Adipocyte (in vitro differentiated cells): ENCODE measurements around the gene KIFAP3.
"Not testable (repeated sequence)": the region's sequence is repeated elsewhere in the genome, so short reads cannot be mapped to it uniquely, and the experiment has no call there.

Experiments used
- DNase-seq: peaks from one replicate; pipeline ENCODE4 v3.0.0-alpha.2; 2015; ENCODE audit warnings: low read depth
- H3K27me3 ChIP-seq: replicated peaks from 2 replicates; pipeline ENCODE4 v1.7.0; 2013; ENCODE audit warnings: mild to moderate bottlenecking, low read length, moderate library complexity; ENCODE audit not compliant: control insufficient read depth, insufficient read depth
- H3K36me3 ChIP-seq: 2 replicates; pipeline ENCODE4 v1.7.0; 2013; ENCODE audit warnings: low read length, mild to moderate bottlenecking, moderate library complexity; ENCODE audit not compliant: control insufficient read depth, insufficient read depth, severe bottlenecking
- H3K4me1 ChIP-seq: 2 replicates; pipeline ENCODE4 v1.7.0; 2013; ENCODE audit warnings: mild to moderate bottlenecking, low read length, moderate library complexity; ENCODE audit not compliant: control insufficient read depth, insufficient read depth
- H3K4me3 ChIP-seq: 2 replicates; pipeline ENCODE4 v1.7.0; 2013; ENCODE audit warnings: mild to moderate bottlenecking, low read length, moderate library complexity
- H3K9ac ChIP-seq: 2 replicates; pipeline ENCODE4 v1.7.0; 2013; ENCODE audit warnings: mild to moderate bottlenecking, low read length, moderate library complexity
- H3K9me3 ChIP-seq: 2 replicates; pipeline ENCODE4 v1.7.0; 2013; ENCODE audit warnings: mild to moderate bottlenecking, low read length, moderate library complexity; ENCODE audit not compliant: control insufficient read depth

The KIFAP3 gene

DNA sequence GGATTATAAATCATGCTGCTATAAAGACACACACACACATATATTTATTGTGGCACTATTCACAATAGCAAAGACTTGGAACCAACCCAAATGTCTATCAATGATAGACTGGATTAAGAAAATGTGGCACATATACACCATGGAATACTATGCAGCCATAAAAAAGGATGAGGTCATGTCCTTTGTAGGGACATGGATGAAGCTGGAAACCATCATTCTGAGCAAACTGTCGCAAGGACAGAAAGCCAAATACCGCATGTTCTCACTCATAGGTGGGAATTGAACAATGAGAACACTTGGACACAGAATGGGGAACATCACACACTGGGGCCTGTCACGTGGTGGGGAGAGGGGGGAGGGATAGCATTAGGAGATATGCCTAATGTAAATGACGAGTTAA lies 12.8 kb downstream of the KIFAP3 start:
- H3K4me3 ChIP-seq, H3K4me1 ChIP-seq, H3K9ac ChIP-seq, DNase-seq, H3K36me3 ChIP-seq, H3K9me3 ChIP-seq, H3K27me3 ChIP-seq: not testable (repeated sequence)

DNA sequence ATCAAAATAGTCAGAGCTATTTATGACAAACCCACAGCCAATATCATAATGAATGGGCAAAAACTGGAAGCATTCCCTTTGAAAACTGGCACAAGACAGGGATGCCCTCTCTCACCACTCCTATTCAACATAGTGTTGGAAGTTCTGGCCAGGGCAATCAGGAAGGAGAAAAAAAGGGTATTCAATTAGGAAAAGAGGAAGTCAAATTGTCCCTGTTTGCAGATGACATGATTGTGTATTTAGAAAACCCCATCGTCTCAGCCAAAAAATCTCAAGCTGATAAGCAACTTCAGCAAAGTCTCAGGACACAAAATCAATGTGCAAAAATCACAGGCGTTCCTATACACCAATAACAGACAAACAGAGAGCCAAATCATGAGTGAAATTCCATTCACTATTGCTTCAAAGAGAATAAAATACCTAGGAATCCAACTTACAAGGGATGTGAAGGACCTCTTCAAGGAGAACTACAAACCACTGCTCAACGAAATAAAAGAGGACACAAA lies 14.4 kb downstream of the KIFAP3 start:
- not testable (repeated sequence) for H3K27me3 ChIP-seq, DNase-seq, H3K36me3 ChIP-seq, H3K4me3 ChIP-seq, H3K9ac ChIP-seq, H3K4me1 ChIP-seq, H3K9me3 ChIP-seq

DNA sequence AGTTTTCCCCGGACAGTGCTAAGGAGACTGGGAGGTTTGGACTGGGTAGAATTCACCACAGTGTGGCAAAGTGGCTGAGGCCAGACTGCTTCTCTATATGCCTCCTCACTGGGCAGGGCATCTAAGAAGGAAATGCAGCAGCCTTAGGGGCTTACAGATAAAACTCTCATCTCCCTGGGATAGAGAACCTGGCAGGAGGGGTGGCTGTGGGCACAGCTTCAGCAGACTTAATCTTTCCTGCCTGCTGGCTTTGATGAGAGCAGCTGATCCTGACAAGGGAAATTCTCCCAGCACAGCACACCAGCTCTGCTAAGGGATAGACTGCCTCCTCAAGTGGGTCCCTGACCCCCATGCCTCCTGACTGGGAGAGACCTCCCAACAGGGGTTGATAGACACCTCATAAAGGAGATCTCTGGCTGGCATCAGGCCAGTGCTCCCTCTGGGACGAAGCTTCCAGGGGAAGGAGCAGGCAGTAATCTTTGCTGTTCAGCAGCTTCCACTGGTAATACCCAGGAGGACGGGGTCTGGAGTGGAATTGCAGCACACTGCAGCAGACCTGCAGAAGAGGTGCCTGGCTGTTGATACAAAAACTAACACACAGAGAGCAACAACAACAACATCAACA lies 25.2 kb downstream of the KIFAP3 start:
- Histone ChIP-seq H3K9me3 (peaks cover 4% of the 10 kb centered on the region), H3K4me3 (no peak overlapping the region), H3K36me3 (no peaks in the 10 kb centered on the region), H3K9ac (no peak overlapping the region), H3K27me3 (no peaks in the 10 kb centered on the region), H3K4me1 (no peaks in the 10 kb centered on the region)
- DNase-seq: no peak

DNA sequence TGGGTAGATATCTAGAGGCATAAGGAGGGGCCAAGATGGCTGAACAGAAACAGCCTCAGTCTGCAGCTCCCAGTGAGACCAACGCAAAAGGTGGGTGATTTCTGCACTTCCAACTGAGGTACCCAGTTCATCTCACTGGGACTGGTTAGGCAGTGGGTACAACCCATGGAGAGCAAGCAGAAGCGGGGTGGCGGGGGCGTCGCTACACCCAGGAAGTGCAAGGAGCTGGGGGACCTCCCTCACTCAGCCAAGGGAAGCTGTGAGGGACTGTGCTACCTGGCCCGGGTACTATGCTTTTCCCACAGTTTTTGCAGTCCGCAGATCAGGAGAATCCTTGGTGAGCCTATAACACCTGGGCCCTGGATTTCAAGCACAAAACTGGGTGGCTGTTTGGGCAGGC lies 26.0 kb downstream of the KIFAP3 start:
- no peaks in the 10 kb centered on the region for H3K27me3 ChIP-seq
- H3K9me3 ChIP-seq: peaks cover 4% of the 10 kb centered on the region
- H3K36me3 ChIP-seq: no peaks in the 10 kb centered on the region
- no peak for DNase-seq
- no peak overlapping the region for H3K9ac ChIP-seq
- no peaks in the 10 kb centered on the region for H3K4me1 ChIP-seq
- no peak overlapping the region for H3K4me3 ChIP-seq

DNA sequence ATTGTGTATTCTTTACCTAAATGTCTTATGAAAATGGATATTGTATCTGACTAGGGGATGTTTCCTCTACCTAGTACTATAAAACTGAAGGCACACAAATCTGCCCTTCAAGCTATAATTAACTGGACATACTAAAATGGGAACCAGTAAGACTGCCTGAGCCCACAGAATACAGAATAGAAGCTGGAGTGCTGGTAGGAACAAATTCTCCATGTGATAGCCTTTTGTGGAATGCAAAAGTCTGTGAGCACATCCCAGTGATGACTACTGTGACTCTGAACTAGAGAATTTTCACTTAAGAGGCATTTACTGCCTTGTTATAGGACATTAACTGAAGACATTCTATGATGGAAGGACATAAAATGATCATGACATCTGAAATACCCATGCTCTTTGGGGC lies 30.3 kb downstream of the KIFAP3 start:
- Histone ChIP-seq H3K4me3 (no peak overlapping the region), H3K9ac (no peak overlapping the region), H3K9me3 (no peaks in the 10 kb centered on the region), H3K27me3 (no peaks in the 10 kb centered on the region), H3K4me1 (no peaks in the 10 kb centered on the region), H3K36me3 (no peaks in the 10 kb centered on the region)
- DNase-seq: no peak

DNA sequence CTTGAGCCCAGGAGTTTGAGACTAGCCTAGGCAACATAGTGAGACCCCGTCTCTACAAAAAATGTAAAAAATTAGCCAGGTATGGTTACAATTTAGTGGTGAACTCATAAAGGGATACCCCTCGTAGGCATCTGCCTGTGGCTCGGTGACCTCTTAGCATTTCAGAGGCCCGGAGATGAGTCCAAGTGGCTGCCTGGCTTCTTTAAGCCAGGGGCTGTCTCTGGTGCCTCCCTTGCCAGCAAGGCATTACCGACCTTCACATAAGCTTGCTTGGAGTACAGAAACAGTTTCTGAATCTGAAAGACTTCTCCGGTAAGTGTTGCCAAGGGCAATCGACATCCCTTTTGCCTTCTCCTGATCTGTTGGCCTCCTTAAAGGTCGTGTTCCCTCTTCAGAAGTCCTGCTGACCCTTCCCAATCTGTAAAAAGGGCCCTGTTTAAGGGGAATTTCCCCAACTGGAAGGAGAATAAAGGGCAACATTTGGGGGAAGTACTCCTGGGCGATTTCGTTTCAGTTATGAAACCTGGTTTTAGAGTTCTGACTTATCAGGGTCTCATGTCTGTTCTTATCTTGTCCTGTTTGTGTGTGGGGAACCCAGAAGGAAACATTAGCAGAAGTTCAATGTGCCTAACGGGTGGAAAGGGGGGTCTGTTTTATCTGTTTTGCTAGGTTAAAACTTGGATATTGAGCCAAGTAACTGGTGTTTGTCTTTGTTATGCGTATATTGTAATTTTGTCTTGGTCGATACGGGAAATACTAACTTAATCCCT lies 32.9 kb downstream of the KIFAP3 start:
- Histone ChIP-seq H3K9me3 (no peaks in the 10 kb centered on the region), H3K27me3 (no peaks in the 10 kb centered on the region), H3K36me3 (peaks cover 14% of the 10 kb centered on the region), H3K4me1 (no peaks in the 10 kb centered on the region), H3K9ac (no peak overlapping the region), H3K4me3 (no peak overlapping the region)
- no peak for DNase-seq

DNA sequence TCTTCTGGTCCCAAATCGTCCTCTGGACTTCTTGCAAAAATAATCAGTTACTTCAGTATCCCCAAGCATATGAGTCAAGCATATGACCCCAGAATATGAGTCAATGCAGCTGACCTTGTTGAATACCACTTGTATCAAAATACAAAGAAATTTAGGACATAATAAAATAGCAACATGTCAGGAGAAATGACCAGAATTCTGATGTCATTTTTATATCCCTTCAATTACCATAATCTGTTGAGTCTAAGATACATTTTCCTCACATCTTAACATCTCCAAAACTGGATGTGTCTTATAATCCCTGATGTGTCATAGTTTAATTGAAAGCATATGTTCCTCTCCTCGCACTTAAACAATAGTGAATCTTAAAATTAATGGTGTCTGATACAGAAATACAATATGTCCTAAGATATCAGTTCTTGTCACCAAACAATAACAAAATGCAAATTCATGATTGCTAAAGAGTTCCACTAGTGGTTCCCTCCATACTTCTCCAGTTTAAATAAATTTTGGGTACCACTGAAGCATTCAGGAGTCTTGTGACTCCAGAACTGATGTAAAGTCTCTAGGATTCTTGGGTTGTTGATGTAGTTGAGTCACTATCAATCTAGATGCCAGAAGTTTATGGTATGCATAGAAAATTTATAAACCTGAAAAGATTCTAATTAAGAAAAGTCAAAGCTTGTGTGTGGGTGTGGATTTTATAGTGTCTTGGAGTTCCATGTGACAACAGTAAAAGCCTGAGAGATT lies 41.8 kb downstream of the KIFAP3 start:
- Histone ChIP-seq H3K36me3 (peaks cover 8% of the 10 kb centered on the region), H3K27me3 (no peaks in the 10 kb centered on the region), H3K4me3 (no peak overlapping the region), H3K4me1 (peaks cover 16% of the 10 kb centered on the region), H3K9me3 (peaks cover 10% of the 10 kb centered on the region), H3K9ac (no peak overlapping the region)
- DNase-seq: peak; percentile 31

DNA sequence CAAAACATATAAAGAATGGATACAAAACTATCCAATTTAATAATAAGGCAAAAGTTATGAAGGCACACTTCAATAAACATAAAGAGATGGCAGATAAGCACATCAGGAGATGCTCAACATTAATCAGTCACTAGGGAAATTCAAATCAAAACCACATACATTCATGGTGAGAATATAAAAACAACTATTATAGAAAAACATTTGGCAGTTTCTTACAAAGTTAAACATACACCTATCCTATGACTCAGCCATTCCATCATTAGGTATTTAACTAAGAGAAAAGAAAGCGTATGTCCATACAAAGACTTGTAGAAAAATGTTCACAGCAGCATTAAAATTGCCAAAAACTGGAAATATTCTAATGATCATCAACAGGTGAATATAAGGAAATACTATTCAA lies 44.3 kb downstream of the KIFAP3 start:
- no peaks in the 10 kb centered on the region for H3K27me3 ChIP-seq
- peaks cover 16% of the 10 kb centered on the region for H3K4me1 ChIP-seq
- no peak for DNase-seq
- no peak overlapping the region for H3K9ac ChIP-seq
- H3K36me3 ChIP-seq: peaks cover 13% of the 10 kb centered on the region
- H3K4me3 ChIP-seq: no peak overlapping the region
- peaks cover 23% of the 10 kb centered on the region for H3K9me3 ChIP-seq

DNA sequence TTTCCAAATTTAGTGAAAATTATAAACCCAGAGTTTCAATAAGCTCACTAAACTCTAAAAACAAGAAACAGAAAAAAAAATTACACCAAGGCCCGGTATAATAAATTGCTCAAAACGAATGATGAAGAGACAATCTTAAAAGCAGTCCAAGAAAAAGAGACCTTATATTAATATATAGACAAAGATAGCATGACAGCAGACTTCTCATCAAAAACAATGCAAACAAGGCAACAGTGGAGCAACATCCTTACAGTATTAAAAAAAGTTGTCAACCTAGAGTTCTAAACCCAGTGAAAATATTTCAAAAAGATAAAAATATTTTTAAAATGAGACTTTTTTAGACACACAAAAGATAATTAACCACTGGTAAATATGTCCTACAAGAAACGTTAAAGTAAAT lies 46.7 kb downstream of the KIFAP3 start:
- Histone ChIP-seq H3K9ac (no peak overlapping the region), H3K9me3 (peaks cover 23% of the 10 kb centered on the region), H3K4me3 (peak overlapping the region; percentile 29), H3K27me3 (no peaks in the 10 kb centered on the region), H3K36me3 (peaks cover 25% of the 10 kb centered on the region), H3K4me1 (peaks cover 12% of the 10 kb centered on the region)
- DNase-seq: no peak

DNA sequence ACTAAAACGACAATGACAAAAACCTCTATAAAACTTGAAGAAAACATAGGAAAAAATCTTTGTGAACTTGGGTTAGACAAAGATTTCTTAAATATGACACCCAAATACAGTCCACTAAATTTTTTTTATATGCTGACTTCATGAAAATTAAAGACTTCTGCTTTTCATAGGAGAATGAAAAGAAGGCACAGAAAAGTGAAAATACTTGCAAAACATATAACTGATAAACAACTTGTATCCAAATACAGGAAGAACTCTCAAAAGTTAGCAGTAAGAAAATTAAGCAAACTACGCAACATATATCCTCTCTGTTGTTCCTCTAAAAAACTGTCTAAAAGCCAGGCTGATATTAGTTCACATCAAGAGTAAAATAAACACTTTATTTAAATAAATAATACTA lies 53.6 kb downstream of the KIFAP3 start:
- no peaks in the 10 kb centered on the region for H3K4me1 ChIP-seq
- H3K9me3 ChIP-seq: peaks cover 6% of the 10 kb centered on the region
- H3K36me3 ChIP-seq: peaks cover 29% of the 10 kb centered on the region
- H3K9ac ChIP-seq: no peak overlapping the region
- H3K4me3 ChIP-seq: no peak overlapping the region
- no peak for DNase-seq
- H3K27me3 ChIP-seq: no peaks in the 10 kb centered on the region

DNA sequence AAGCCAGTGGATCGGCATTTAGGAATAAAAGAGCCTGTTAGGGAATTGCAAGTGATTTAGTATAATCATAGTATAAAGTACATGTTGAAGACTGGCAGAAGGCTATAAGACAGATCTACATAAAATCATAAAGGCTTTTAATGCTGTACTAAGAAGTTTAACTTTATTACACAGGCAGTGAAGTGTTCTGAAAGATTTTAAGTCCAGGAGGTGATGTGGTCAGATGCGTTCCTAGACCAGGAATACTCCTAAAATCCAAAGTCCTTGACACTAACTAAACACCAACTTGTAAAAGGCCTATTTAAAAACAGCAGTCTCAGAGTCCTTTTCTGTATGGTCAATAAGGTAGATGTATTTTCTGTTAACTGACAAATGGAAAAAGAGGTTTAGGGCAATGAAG lies 57.0 kb downstream of the KIFAP3 start:
- Histone ChIP-seq H3K9ac (no peak overlapping the region), H3K36me3 (peaks cover 33% of the 10 kb centered on the region), H3K4me1 (no peaks in the 10 kb centered on the region), H3K27me3 (no peaks in the 10 kb centered on the region), H3K4me3 (no peak overlapping the region), H3K9me3 (peaks cover 6% of the 10 kb centered on the region)
- DNase-seq: no peak
